HEK293 (cell line): Measurements from ENCODE around the gene FIBP.

Experiments used
- EGR2 ChIP-seq: fragments of 450-650 bp; formaldehyde crosslinking; IDR thresholded peaks from 2 replicates; pipeline ENCODE4 v1.5.1; 2016; ENCODE audit warnings: low read depth, missing biosample characterization, missing genetic modification characterization
- PRDM1 ChIP-seq: fragments of 450-650 bp; formaldehyde crosslinking; IDR thresholded peaks from 2 replicates; pipeline ENCODE4; 2016; ENCODE audit warnings: missing biosample characterization, missing genetic modification characterization
- ZBTB21 ChIP-seq: fragments of 450-650 bp; formaldehyde crosslinking; IDR thresholded peaks from 2 replicates; pipeline ENCODE4 v1.5.1; 2017; ENCODE audit warnings: missing biosample characterization, missing genetic modification characterization
- ZFP69B ChIP-seq: fragments of 450-650 bp; formaldehyde crosslinking; IDR thresholded peaks from 2 replicates; pipeline ENCODE4 v1.5.1; 2016; ENCODE audit warnings: missing biosample characterization, missing genetic modification characterization
- ZNF121 ChIP-seq: fragments of 450-650 bp; formaldehyde crosslinking; IDR thresholded peaks from 2 replicates; pipeline ENCODE4 v1.5.1; 2016; ENCODE audit warnings: missing biosample characterization, missing genetic modification characterization
- ZNF133 ChIP-seq: fragments of 450-650 bp; formaldehyde crosslinking; IDR thresholded peaks from 2 replicates; pipeline ENCODE4 v1.5.1; 2016; ENCODE audit warnings: missing biosample characterization, missing genetic modification characterization
- ZNF138 ChIP-seq: fragments of 450-650 bp; formaldehyde crosslinking; IDR thresholded peaks from 2 replicates; pipeline ENCODE4 v1.5.1; 2016; ENCODE audit warnings: missing biosample characterization, missing genetic modification characterization, borderline replicate concordance
- ZNF155 ChIP-seq: fragments of 450-650 bp; formaldehyde crosslinking; IDR thresholded peaks from 2 replicates; pipeline ENCODE4 v1.5.1; 2016; ENCODE audit warnings: missing biosample characterization, missing genetic modification characterization
- ZNF223 ChIP-seq: fragments of 450-650 bp; formaldehyde crosslinking; IDR thresholded peaks from 2 replicates; pipeline ENCODE4 v1.5.1; 2016; ENCODE audit warnings: missing biosample characterization, missing genetic modification characterization
- ZNF292 ChIP-seq: fragments of 450-650 bp; formaldehyde crosslinking; IDR thresholded peaks from 2 replicates; pipeline ENCODE4 v1.5.1; 2016; ENCODE audit warnings: low read depth, missing biosample characterization, missing genetic modification characterization, borderline replicate concordance
- ZNF302 ChIP-seq: fragments of 450-650 bp; formaldehyde crosslinking; IDR thresholded peaks from 2 replicates; pipeline ENCODE4 v1.5.1; 2016; ENCODE audit warnings: missing biosample characterization, missing genetic modification characterization, low read depth
- ZNF394 ChIP-seq: fragments of 450-650 bp; formaldehyde crosslinking; IDR thresholded peaks from 2 replicates; pipeline ENCODE4 v1.5.1; 2016; ENCODE audit warnings: missing biosample characterization, missing genetic modification characterization, mild to moderate bottlenecking, moderate library complexity, borderline replicate concordance
- ZNF423 ChIP-seq: fragments of 450-650 bp; formaldehyde crosslinking; IDR thresholded peaks from 2 replicates; pipeline ENCODE4 v1.5.1; 2016; ENCODE audit warnings: missing biosample characterization, missing genetic modification characterization
- ZNF768 ChIP-seq: fragments of 450-650 bp; formaldehyde crosslinking; IDR thresholded peaks from 2 replicates; pipeline ENCODE4 v1.5.1; 2018; ENCODE audit warnings: missing biosample characterization, mild to moderate bottlenecking, missing genetic modification characterization
- ZNF843 ChIP-seq: fragments of 450-650 bp; formaldehyde crosslinking; IDR thresholded peaks from 2 replicates; pipeline ENCODE4 v1.5.1; 2016; ENCODE audit warnings: missing biosample characterization, missing genetic modification characterization
- TF ChIP-seq, protein P1 (sequence below): fragments of 450-650 bp; formaldehyde crosslinking; IDR thresholded peaks from 2 replicates; pipeline ENCODE4 v1.5.1; 2016; ENCODE audit warnings: missing biosample characterization, missing genetic modification characterization, borderline replicate concordance
- TF ChIP-seq, protein P2 (sequence below): fragments of 450-650 bp; formaldehyde crosslinking; IDR thresholded peaks from 2 replicates; pipeline ENCODE4 v1.5.1; 2017; ENCODE audit warnings: missing biosample characterization, missing genetic modification characterization
- TF ChIP-seq, protein P3 (sequence below): fragments of 450-650 bp; formaldehyde crosslinking; IDR thresholded peaks from 2 replicates; pipeline ENCODE4 v1.5.1; 2016; ENCODE audit warnings: missing biosample characterization, missing genetic modification characterization
- TF ChIP-seq, protein P4 (sequence below): fragments of 450-650 bp; formaldehyde crosslinking; IDR thresholded peaks from 2 replicates; pipeline ENCODE4 v1.5.1; 2016; ENCODE audit warnings: missing biosample characterization, missing genetic modification characterization
- TF ChIP-seq, protein P5 (sequence below): fragments of 450-650 bp; formaldehyde crosslinking; optimal IDR thresholded peaks from 2 replicates; pipeline ENCODE3; 2016; ENCODE audit warnings: missing biosample characterization, mild to moderate bottlenecking, missing genetic modification characterization

FIBP gene

DNA sequence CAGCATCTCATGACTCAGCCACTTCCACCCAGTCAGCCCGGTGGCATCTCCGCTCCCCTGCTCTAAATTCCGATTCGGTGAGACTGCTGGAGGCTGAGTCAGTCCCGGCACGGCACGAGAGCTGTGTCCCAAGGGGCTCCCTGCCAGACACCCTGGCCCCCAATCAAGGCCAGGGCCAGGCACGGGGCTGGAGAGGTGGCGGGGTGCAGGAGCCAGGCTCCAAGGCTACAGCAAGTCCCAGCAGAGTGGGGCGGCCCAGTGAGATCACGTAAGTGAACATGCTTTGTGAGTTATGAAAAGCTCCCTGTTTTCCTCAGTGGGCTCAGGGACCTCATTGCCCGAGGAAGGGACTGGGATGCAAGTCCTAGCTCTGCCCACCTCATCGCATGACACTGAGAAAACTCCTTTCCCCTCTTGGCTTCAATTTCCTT lies 27.6 kb upstream of the FIBP start (continued):
- no peak for TF ChIP-seq ZNF138
- TF ChIP-seq EGR2 (tag by site-specific recombination): no peak
- TF ChIP-seq ZNF292: no peak
- TF ChIP-seq ZNF843: no peak
- no peak for TF ChIP-seq ZNF155 (tag by site-specific recombination)
- TF ChIP-seq, protein P1, sequence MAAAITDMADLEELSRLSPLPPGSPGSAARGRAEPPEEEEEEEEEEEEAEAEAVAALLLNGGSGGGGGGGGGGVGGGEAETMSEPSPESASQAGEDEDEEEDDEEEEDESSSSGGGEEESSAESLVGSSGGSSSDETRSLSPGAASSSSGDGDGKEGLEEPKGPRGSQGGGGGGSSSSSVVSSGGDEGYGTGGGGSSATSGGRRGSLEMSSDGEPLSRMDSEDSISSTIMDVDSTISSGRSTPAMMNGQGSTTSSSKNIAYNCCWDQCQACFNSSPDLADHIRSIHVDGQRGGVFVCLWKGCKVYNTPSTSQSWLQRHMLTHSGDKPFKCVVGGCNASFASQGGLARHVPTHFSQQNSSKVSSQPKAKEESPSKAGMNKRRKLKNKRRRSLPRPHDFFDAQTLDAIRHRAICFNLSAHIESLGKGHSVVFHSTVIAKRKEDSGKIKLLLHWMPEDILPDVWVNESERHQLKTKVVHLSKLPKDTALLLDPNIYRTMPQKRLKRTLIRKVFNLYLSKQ (tag by site-specific recombination): no peak
- TF ChIP-seq, protein P2, sequence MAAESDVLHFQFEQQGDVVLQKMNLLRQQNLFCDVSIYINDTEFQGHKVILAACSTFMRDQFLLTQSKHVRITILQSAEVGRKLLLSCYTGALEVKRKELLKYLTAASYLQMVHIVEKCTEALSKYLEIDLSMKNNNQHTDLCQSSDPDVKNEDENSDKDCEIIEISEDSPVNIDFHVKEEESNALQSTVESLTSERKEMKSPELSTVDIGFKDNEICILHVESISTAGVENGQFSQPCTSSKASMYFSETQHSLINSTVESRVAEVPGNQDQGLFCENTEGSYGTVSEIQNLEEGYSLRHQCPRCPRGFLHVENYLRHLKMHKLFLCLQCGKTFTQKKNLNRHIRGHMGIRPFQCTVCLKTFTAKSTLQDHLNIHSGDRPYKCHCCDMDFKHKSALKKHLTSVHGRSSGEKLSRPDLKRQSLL (tag by site-specific recombination): no peak
- TF ChIP-seq ZNF121 (tag by site-specific recombination): no peak
- TF ChIP-seq PRDM1 (tag by site-specific recombination): no peak
- TF ChIP-seq, protein P3, sequence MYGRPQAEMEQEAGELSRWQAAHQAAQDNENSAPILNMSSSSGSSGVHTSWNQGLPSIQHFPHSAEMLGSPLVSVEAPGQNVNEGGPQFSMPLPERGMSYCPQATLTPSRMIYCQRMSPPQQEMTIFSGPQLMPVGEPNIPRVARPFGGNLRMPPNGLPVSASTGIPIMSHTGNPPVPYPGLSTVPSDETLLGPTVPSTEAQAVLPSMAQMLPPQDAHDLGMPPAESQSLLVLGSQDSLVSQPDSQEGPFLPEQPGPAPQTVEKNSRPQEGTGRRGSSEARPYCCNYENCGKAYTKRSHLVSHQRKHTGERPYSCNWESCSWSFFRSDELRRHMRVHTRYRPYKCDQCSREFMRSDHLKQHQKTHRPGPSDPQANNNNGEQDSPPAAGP (tag by site-specific recombination): peak; percentile 75
- no peak for TF ChIP-seq ZNF223 (tag by site-specific recombination)
- 0 out of 2 replicates have a peak, but pooled peaks have one; percentile 56 for TF ChIP-seq ZBTB21 (tag by site-specific recombination)
- TF ChIP-seq, protein P4, sequence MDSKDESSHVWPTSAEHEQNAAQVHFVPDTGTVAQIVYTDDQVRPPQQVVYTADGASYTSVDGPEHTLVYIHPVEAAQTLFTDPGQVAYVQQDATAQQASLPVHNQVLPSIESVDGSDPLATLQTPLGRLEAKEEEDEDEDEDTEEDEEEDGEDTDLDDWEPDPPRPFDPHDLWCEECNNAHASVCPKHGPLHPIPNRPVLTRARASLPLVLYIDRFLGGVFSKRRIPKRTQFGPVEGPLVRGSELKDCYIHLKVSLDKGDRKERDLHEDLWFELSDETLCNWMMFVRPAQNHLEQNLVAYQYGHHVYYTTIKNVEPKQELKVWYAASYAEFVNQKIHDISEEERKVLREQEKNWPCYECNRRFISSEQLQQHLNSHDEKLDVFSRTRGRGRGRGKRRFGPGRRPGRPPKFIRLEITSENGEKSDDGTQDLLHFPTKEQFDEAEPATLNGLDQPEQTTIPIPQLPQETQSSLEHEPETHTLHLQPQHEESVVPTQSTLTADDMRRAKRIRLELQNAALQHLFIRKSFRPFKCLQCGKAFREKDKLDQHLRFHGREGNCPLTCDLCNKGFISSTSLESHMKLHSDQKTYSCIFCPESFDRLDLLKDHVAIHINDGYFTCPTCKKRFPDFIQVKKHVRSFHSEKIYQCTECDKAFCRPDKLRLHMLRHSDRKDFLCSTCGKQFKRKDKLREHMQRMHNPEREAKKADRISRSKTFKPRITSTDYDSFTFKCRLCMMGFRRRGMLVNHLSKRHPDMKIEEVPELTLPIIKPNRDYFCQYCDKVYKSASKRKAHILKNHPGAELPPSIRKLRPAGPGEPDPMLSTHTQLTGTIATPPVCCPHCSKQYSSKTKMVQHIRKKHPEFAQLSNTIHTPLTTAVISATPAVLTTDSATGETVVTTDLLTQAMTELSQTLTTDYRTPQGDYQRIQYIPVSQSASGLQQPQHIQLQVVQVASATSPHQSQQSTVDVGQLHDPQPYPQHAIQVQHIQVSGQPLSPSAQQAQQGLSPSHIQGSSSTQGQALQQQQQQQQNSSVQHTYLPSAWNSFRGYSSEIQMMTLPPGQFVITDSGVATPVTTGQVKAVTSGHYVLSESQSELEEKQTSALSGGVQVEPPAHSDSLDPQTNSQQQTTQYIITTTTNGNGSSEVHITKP: peak; percentile 79
- TF ChIP-seq ZNF423 (tag by site-specific recombination): no peak
- no peak for TF ChIP-seq ZNF302 (tag by site-specific recombination)
- no peak for TF ChIP-seq ZNF768
- no peak for TF ChIP-seq ZFP69B (tag by site-specific recombination)
- TF ChIP-seq, protein P5, sequence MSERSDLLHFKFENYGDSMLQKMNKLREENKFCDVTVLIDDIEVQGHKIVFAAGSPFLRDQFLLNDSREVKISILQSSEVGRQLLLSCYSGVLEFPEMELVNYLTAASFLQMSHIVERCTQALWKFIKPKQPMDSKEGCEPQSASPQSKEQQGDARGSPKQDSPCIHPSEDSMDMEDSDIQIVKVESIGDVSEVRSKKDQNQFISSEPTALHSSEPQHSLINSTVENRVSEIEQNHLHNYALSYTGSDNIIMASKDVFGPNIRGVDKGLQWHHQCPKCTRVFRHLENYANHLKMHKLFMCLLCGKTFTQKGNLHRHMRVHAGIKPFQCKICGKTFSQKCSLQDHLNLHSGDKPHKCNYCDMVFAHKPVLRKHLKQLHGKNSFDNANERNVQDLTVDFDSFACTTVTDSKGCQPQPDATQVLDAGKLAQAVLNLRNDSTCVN (tag by site-specific recombination): peak; percentile 29
- TF ChIP-seq ZNF133 (tag by site-specific recombination): no peak
- no peak; the same call in 1 of the 2 replicates for TF ChIP-seq ZNF394 (tag by site-specific recombination)
